Measurements from ENCODE around the gene ANXA11.
A peak's percentile ranks its signal among the peaks of the same experiment; 100 is the strongest.

Gene ANXA11

DNA sequence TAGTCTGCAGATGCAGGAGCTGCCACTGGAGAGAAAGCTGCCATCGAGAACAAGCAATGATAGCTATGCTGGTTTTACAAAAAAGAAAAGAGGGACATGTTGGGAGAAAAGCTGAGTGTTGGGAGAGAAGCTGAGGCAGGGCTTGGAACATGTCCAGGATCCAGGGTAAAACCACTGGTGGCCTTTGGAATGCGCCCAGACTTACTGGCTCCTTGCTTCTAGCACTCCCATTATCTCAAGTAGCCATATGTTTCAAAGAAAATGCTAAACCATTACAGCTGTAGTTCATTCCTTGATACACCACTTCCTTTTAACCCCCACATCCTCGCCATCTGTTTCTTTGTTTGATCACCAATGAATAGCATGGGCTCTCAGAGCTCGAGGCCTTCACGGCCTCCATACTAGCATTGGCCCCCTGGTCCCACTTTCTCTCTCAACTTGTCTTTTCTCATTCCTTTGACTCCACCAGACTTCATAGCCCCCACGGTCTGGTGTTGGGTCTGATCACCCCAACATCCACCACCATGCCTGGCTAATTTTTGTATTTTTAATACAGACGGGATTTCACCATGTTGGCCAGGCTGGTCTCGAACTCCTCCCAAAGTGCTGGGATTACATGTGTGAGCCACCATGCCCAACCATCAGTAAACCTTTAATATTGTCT, 96.6 kb downstream of the ANXA11 start:
- peaks cover 41% of the 10 kb centered on the region for H3K4me1 ChIP-seq (ENCODE audit: control insufficient read depth, insufficient read depth, low read length)
- H3K9me3 ChIP-seq (ENCODE audit: control insufficient read depth, low read length) = peaks cover 27% of the 10 kb centered on the region
- no peak overlapping the region for H3K9ac ChIP-seq (ENCODE audit: low read length)
- H3K4me3 ChIP-seq (ENCODE audit: low read length) = peak overlapping the region; percentile 76
- no peak for DNase-seq (ENCODE audit: low read depth)
- no peaks in the 10 kb centered on the region for H3K36me3 ChIP-seq (ENCODE audit: control insufficient read depth, insufficient read depth, low read length, severe bottlenecking)
- H3K27me3 ChIP-seq (replicated peaks; ENCODE audit: control insufficient read depth, insufficient read depth, low read length) = no peaks in the 10 kb centered on the region

- peaks cover 22% of the 10 kb centered on the region for H3K9me3 ChIP-seq (ENCODE audit: control insufficient read depth, low read length)
- H3K4me1 ChIP-seq (ENCODE audit: control insufficient read depth, insufficient read depth, low read length) = peaks cover 30% of the 10 kb centered on the region
- DNase-seq (ENCODE audit: low read depth) = peak; percentile 87
- H3K27me3 ChIP-seq (replicated peaks; ENCODE audit: control insufficient read depth, insufficient read depth, low read length) = no peaks in the 10 kb centered on the region
- H3K4me3 ChIP-seq (ENCODE audit: low read length) = peak overlapping the region; percentile 65
- peak overlapping the region; percentile 37 for H3K9ac ChIP-seq (ENCODE audit: low read length)
- H3K36me3 ChIP-seq (ENCODE audit: control insufficient read depth, insufficient read depth, low read length, severe bottlenecking) = no peaks in the 10 kb centered on the region
Measured at GRCh38 chr10:80104066-80104926, 101.0 kb downstream of the ANXA11 start.
